Kidney glomerular epithelial cell (primary cell): Measurements from ENCODE around the gene BACH2.

Experiments used
- DNase-seq: peaks from one replicate; lab custom pipeline; 2025; lab: John Stamatoyannopoulos, UW

BACH2 gene

GRCh38 chr6:89966913-89967312 lies 329.7 kb downstream of the BACH2 start:
- no peak for DNase-seq

GRCh38 chr6:89966228-89966544 lies 330.5 kb downstream of the BACH2 start:
- DNase-seq, result no peak

- no peak for DNase-seq
Measured at GRCh38 chr6:89965441-89966227, 331.0 kb downstream of the BACH2 start.

GRCh38 chr6:89963391-89963790 lies 333.3 kb downstream of the BACH2 start:
- no peak for DNase-seq

- DNase-seq, result no peak
Measured at GRCh38 chr6:89961481-89961880, 335.2 kb downstream of the BACH2 start.

- DNase-seq, result no peak
Measured at GRCh38 chr6:89959883-89960282, 336.8 kb downstream of the BACH2 start.

GRCh38 chr6:89956182-89956581 lies 340.5 kb downstream of the BACH2 start:
- no peak for DNase-seq

- DNase-seq, result no peak
Measured at GRCh38 chr6:89955364-89955763, 341.3 kb downstream of the BACH2 start.

- no peak for DNase-seq
Measured at GRCh38 chr6:89954721-89955148, 341.9 kb downstream of the BACH2 start.

GRCh38 chr6:89952686-89953085 lies 344.0 kb downstream of the BACH2 start:
- DNase-seq, result no peak

- DNase-seq, result no peak
Measured at GRCh38 chr6:89952105-89952671, 344.5 kb downstream of the BACH2 start.

- DNase-seq, result peak; percentile 8
Measured at GRCh38 chr6:89951574-89952104, 345.0 kb downstream of the BACH2 start.

GRCh38 chr6:89950879-89951391 lies 345.7 kb downstream of the BACH2 start:
- DNase-seq, result no peak

GRCh38 chr6:89950446-89950845 lies 346.2 kb downstream of the BACH2 start:
- no peak for DNase-seq

- no peak for DNase-seq
Measured at GRCh38 chr6:89948876-89949275, 347.8 kb downstream of the BACH2 start.

GRCh38 chr6:89944826-89945407 lies 351.7 kb downstream of the BACH2 start:
- no peak for DNase-seq

- DNase-seq, result no peak
Measured at GRCh38 chr6:89944181-89944755, 352.4 kb downstream of the BACH2 start.

GRCh38 chr6:89942601-89943000 lies 354.0 kb downstream of the BACH2 start:
- no peak for DNase-seq

GRCh38 chr6:89941763-89942497 lies 354.7 kb downstream of the BACH2 start:
- no peak for DNase-seq

GRCh38 chr6:89941031-89941762 lies 355.4 kb downstream of the BACH2 start:
- DNase-seq, result no peak
